OCI-LY1 (cell line): ENCODE measurements around the gene C17orf67.
"Not testable (repeated sequence)": the region's sequence is repeated elsewhere in the genome, so short reads cannot be mapped to it uniquely, and the experiment has no call there.

Source experiments
- H2AFZ ChIP-seq: fragments of 200-600 bp; sonication (generic), shearing (Covaris generic); 2 replicates; pipeline ENCODE4 v1.6.0; 2014; ENCODE audit warnings: antibody characterized with exemption, mild to moderate bottlenecking, low read length
- H3F3A ChIP-seq: fragments of 200-600 bp; sonication (generic), shearing (Covaris generic); 2 replicates; pipeline ENCODE4 v1.6.0; 2014; ENCODE audit warnings: mild to moderate bottlenecking, antibody characterized with exemption, low read length, moderate library complexity; ENCODE audit not compliant: insufficient read depth
- H3K27ac ChIP-seq: fragments of 200-600 bp; sonication (generic); 2 replicates; pipeline ENCODE4 v1.5.1; 2014; ENCODE audit warnings: low read length, mixed run types, mild to moderate bottlenecking, low read depth; ENCODE audit not compliant: poor library complexity, severe bottlenecking
- H3K27me3 ChIP-seq: fragments of 200-600 bp; sonication (generic); 2 replicates; pipeline ENCODE4 v1.6.0; 2014; ENCODE audit warnings: antibody characterized with exemption, mild to moderate bottlenecking, low read length, moderate library complexity; ENCODE audit not compliant: insufficient read depth
- H3K36me3 ChIP-seq: fragments of 200-600 bp; sonication (generic); 2 replicates; pipeline ENCODE4 v1.6.1; 2014; ENCODE audit warnings: mild to moderate bottlenecking, antibody characterized with exemption, low read length, moderate library complexity, mixed read lengths; ENCODE audit not compliant: insufficient read depth
- H3K4me1 ChIP-seq: fragments of 200-600 bp; sonication (generic); 2 replicates; pipeline ENCODE4 v1.5.1; 2014; ENCODE audit warnings: mild to moderate bottlenecking, low read length, moderate library complexity; ENCODE audit not compliant: insufficient read depth, severe bottlenecking
- H3K4me2 ChIP-seq: fragments of 200-600 bp; sonication (generic), shearing (Covaris generic); 2 replicates; pipeline ENCODE4 v1.6.1; 2014; ENCODE audit warnings: low read length
- H3K4me3 ChIP-seq: fragments of 200-600 bp; sonication (generic); 2 replicates; pipeline ENCODE4 v1.5.1; 2014; ENCODE audit warnings: low read length, low read depth, mild to moderate bottlenecking, mixed read lengths; ENCODE audit not compliant: poor library complexity, severe bottlenecking
- H3K79me2 ChIP-seq: fragments of 200-600 bp; shearing (Covaris generic); 2 replicates; pipeline ENCODE4 v1.6.1; 2016; ENCODE audit warnings: mixed run types, low read length, mixed read lengths; ENCODE audit not compliant: insufficient read depth
- H3K9ac ChIP-seq: fragments of 200-600 bp; sonication (generic), shearing (Covaris generic); 2 replicates; pipeline ENCODE4 v1.6.1; 2014; ENCODE audit warnings: mild to moderate bottlenecking, low read length, mixed read lengths
- H3K9me2 ChIP-seq: fragments of 200-600 bp; sonication (generic), shearing (Covaris generic); 2 replicates; pipeline ENCODE4 v1.6.1; 2014; ENCODE audit warnings: low read depth, mild to moderate bottlenecking, low read length, mixed read lengths
- H3K9me3 ChIP-seq: fragments of 200-600 bp; shearing (Covaris generic); 2 replicates; pipeline ENCODE4 v1.6.1; 2014; ENCODE audit warnings: low read length, mixed read lengths
- H4K20me1 ChIP-seq: fragments of 200-600 bp; sonication (generic), shearing (Covaris generic); 2 replicates; pipeline ENCODE4 v1.6.0; 2016; ENCODE audit warnings: mild to moderate bottlenecking, low read length; ENCODE audit not compliant: insufficient read depth
- CTCF ChIP-seq: fragments of 200-600 bp; sonication (generic), shearing (Covaris generic); IDR thresholded peaks from 2 replicates; pipeline ENCODE4 v1.5.1; 2017; ENCODE audit warnings: mild to moderate bottlenecking, antibody characterized with exemption, low read length, moderate library complexity, mixed read lengths
- EZH2 ChIP-seq: fragments of 200-600 bp; sonication (generic), shearing (Covaris generic); IDR thresholded peaks from 2 replicates; pipeline ENCODE4 v1.8.0; 2017; ENCODE audit warnings: borderline replicate concordance, mixed run types, mild to moderate bottlenecking, antibody characterized with exemption, low read length, moderate library complexity, mixed read lengths

C17orf67 gene

GRCh38 chr17:56761387-56761786, 72.3 kb downstream of the C17orf67 start:
- Histone ChIP-seq H3K27me3 (peaks cover 10% of the 10 kb centered on the region; the same call in 1 of the 2 replicates), H3K79me2 (no peaks in the 10 kb centered on the region), H3K9ac (no peak overlapping the region), H3K4me1 (no peaks in the 10 kb centered on the region), H3K9me3 (no peaks in the 10 kb centered on the region; the same call in 1 of the 2 replicates), H3K27ac (no peak overlapping the region), H3K4me2 (no peak overlapping the region), H3F3A (no peaks in the 10 kb centered on the region), H3K9me2 (no peaks in the 10 kb centered on the region), H3K36me3 (no peaks in the 10 kb centered on the region; the same call in 1 of the 2 replicates), H3K4me3 (no peak overlapping the region), H4K20me1 (no peaks in the 10 kb centered on the region), H2AFZ (no peak overlapping the region)
- TF ChIP-seq CTCF (no peak), EZH2 (no peak)

- not testable (repeated sequence) for H3K4me2 ChIP-seq, H3K9me3 ChIP-seq, H3K27ac ChIP-seq, H3K9ac ChIP-seq, H3K36me3 ChIP-seq, H3F3A ChIP-seq, H3K27me3 ChIP-seq, H2AFZ ChIP-seq, H4K20me1 ChIP-seq, H3K9me2 ChIP-seq, H3K4me1 ChIP-seq, H3K4me3 ChIP-seq, H3K79me2 ChIP-seq
Observed at GRCh38 chr17:56757611-56758010, 76.1 kb downstream of the C17orf67 start.

GRCh38 chr17:56756536-56756935, 77.2 kb downstream of the C17orf67 start:
- no peaks in the 10 kb centered on the region; the same call in 1 of the 2 replicates for H3K36me3 ChIP-seq
- no peaks in the 10 kb centered on the region for H4K20me1 ChIP-seq
- H3K4me3 ChIP-seq, result no peak overlapping the region
- no peak overlapping the region for H2AFZ ChIP-seq
- TF ChIP-seq CTCF (no peak), EZH2 (no peak)
- no peaks in the 10 kb centered on the region for H3K9me2 ChIP-seq
- no peak overlapping the region for H3K27ac ChIP-seq
- H3F3A ChIP-seq, result no peaks in the 10 kb centered on the region
- H3K27me3 ChIP-seq, result no peaks in the 10 kb centered on the region; the same call in 1 of the 2 replicates
- peaks cover 6% of the 10 kb centered on the region for H3K4me1 ChIP-seq
- H3K4me2 ChIP-seq, result no peak overlapping the region
- H3K79me2 ChIP-seq, result no peaks in the 10 kb centered on the region
- H3K9me3 ChIP-seq, result no peaks in the 10 kb centered on the region
- H3K9ac ChIP-seq, result no peak overlapping the region

DNA sequence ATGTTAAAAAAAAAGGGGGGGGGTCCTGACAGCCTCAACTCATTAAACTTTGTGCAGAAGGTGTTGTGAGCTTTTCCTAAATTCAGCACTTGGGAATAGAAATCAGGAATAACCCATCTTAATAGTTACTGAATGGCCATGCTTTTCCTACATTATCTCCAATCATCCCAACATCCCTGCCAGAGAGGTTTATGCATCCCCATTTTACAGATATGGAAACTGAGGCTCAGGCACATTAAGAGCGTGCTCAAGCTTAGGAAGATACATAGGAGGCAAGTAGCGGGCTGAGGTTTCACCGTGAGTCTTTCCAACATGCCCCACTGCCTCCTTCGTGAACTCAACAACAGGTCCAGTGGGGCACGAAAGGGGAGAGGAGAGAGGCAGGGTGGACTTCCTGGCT, 78.4 kb downstream of the C17orf67 start:
- no peak overlapping the region for H3K4me3 ChIP-seq
- H3K9me3 ChIP-seq, result no peaks in the 10 kb centered on the region
- H3K36me3 ChIP-seq, result no peaks in the 10 kb centered on the region; the same call in 1 of the 2 replicates
- H3K4me2 ChIP-seq, result no peak overlapping the region
- H3F3A ChIP-seq, result no peaks in the 10 kb centered on the region
- no peaks in the 10 kb centered on the region for H4K20me1 ChIP-seq
- no peak overlapping the region for H3K9ac ChIP-seq
- no peaks in the 10 kb centered on the region; the same call in 1 of the 2 replicates for H3K27me3 ChIP-seq
- no peak overlapping the region for H3K27ac ChIP-seq
- H2AFZ ChIP-seq, result no peak overlapping the region
- no peaks in the 10 kb centered on the region for H3K79me2 ChIP-seq
- TF ChIP-seq EZH2, result no peak
- no peak for TF ChIP-seq CTCF
- no peaks in the 10 kb centered on the region for H3K9me2 ChIP-seq
- H3K4me1 ChIP-seq, result peaks cover 6% of the 10 kb centered on the region
